SK-N-SH treated with all-trans-retinoic acid at 6 μM for 48 hours (cell line): Measurements from ENCODE around the gene KEL.

Experiments used
- ATAC-seq: fragments of 200-7000 bp; cut with Tn5 transposase; 3 replicates; pipeline ENCODE4 v1.9.1; 2020; ENCODE audit warnings: mild to moderate bottlenecking, moderate library complexity
- ARNTL ChIP-seq: fragments of 450-650 bp; formaldehyde crosslinking; IDR thresholded peaks from 2 replicates; pipeline ENCODE4 v1.5.0; 2020; ENCODE audit warnings: low read depth, mild to moderate bottlenecking, moderate library complexity, borderline replicate concordance
- BACH2 ChIP-seq: fragments of 250-450 bp; sonication (Bioruptor Pico); IDR thresholded peaks from 2 replicates; pipeline ENCODE4 v1.9.0; 2021; ENCODE audit warnings: mild to moderate bottlenecking, borderline replicate concordance
- CREB5 ChIP-seq: fragments of 250-450 bp; sonication (Bioruptor Pico); IDR thresholded peaks from 2 replicates; pipeline ENCODE4 v1.5.1; 2020; ENCODE audit warnings: low read depth, mild to moderate bottlenecking, moderate library complexity
- CSDC2 ChIP-seq: fragments of 250-450 bp; sonication (Bioruptor Pico); IDR thresholded peaks from 2 replicates; pipeline ENCODE4 v1.5.0; 2020; ENCODE audit warnings: mild to moderate bottlenecking, moderate library complexity
- CSRNP3 ChIP-seq: fragments of 250-450 bp; sonication (Bioruptor Pico); IDR thresholded peaks from 2 replicates; pipeline ENCODE4 v1.5.1; 2021; ENCODE audit warnings: mild to moderate bottlenecking, moderate library complexity
- ESRRG ChIP-seq: fragments of 250-450 bp; sonication (Bioruptor Pico); IDR thresholded peaks from 2 replicates; pipeline ENCODE4 v1.6.1; 2021; ENCODE audit warnings: mild to moderate bottlenecking
- GLIS3 ChIP-seq: fragments of 250-450 bp; sonication (Bioruptor Pico); IDR thresholded peaks from 2 replicates; pipeline ENCODE4 v1.5.0; 2020; ENCODE audit warnings: mild to moderate bottlenecking, moderate library complexity
- ISL1 ChIP-seq: fragments of 250-450 bp; sonication (Bioruptor Pico); IDR thresholded peaks from 2 replicates; pipeline ENCODE4 v2.1.2; 2022; ENCODE audit warnings: mild to moderate bottlenecking, moderate library complexity
- OSR1 ChIP-seq: fragments of 250-450 bp; sonication (Bioruptor Pico); IDR thresholded peaks from 2 replicates; pipeline ENCODE4 v1.8.0; 2022; ENCODE audit warnings: moderate library complexity, mild to moderate bottlenecking, inconsistent platforms
- POU6F1 ChIP-seq: fragments of 250-450 bp; sonication (Bioruptor Pico); IDR thresholded peaks from 2 replicates; pipeline ENCODE4 v1.8.0; 2021; ENCODE audit warnings: low read depth, mild to moderate bottlenecking, moderate library complexity, borderline replicate concordance
- PPARA ChIP-seq: fragments of 250-450 bp; sonication (Bioruptor Pico); IDR thresholded peaks from 2 replicates; pipeline ENCODE4 v1.5.0; 2020; ENCODE audit warnings: mild to moderate bottlenecking, borderline replicate concordance
- RARB ChIP-seq: fragments of 250-450 bp; sonication (Bioruptor Pico); IDR thresholded peaks from 2 replicates; pipeline ENCODE4 v1.8.0; 2021; ENCODE audit warnings: mild to moderate bottlenecking, moderate library complexity
- SNAI2 ChIP-seq: fragments of 250-450 bp; sonication (Bioruptor Pico); IDR thresholded peaks from 2 replicates; pipeline ENCODE4 v1.5.0; 2020; ENCODE audit warnings: mild to moderate bottlenecking, moderate library complexity
- TCF4 ChIP-seq: fragments of 250-450 bp; sonication (Bioruptor Pico); IDR thresholded peaks from 2 replicates; pipeline ENCODE4 v1.8.0; 2021; ENCODE audit warnings: mild to moderate bottlenecking, moderate library complexity, borderline replicate concordance
- TOX ChIP-seq: fragments of 250-450 bp; sonication (Bioruptor Pico); IDR thresholded peaks from 2 replicates; pipeline ENCODE4 v1.8.0; 2021; ENCODE audit warnings: mild to moderate bottlenecking, moderate library complexity, borderline replicate concordance
- TSHZ2 ChIP-seq: fragments of 250-450 bp; sonication (Bioruptor Pico); IDR thresholded peaks from 2 replicates; pipeline ENCODE4 v1.5.0; 2020; ENCODE audit warnings: mild to moderate bottlenecking, moderate library complexity
- ZC3H10 ChIP-seq: fragments of 250-450 bp; sonication (Bioruptor Pico); IDR thresholded peaks from 2 replicates; pipeline ENCODE4 v1.5.1; 2021; ENCODE audit warnings: mild to moderate bottlenecking, moderate library complexity
- ZFP3 ChIP-seq: fragments of 250-450 bp; sonication (Bioruptor Pico); IDR thresholded peaks from 2 replicates; pipeline ENCODE4 v1.5.0; 2020; ENCODE audit warnings: mild to moderate bottlenecking, moderate library complexity
- ZFP30 ChIP-seq: fragments of 450-650 bp; formaldehyde crosslinking; IDR thresholded peaks from 2 replicates; pipeline ENCODE4 v1.5.0; 2022; ENCODE audit warnings: mild to moderate bottlenecking, moderate library complexity
- ZNF70 ChIP-seq: fragments of 450-650 bp; formaldehyde crosslinking; IDR thresholded peaks from 2 replicates; pipeline ENCODE4 v1.5.0; 2020; ENCODE audit warnings: mild to moderate bottlenecking, moderate library complexity
- ZNF8 ChIP-seq: fragments of 450-650 bp; formaldehyde crosslinking; IDR thresholded peaks from 2 replicates; pipeline ENCODE4 v1.5.0; 2020; ENCODE audit warnings: mild to moderate bottlenecking, moderate library complexity

Gene KEL

GRCh38 chr7:142896741-142897379, 65.3 kb downstream of the KEL start:
- ATAC-seq = no peak
- TF ChIP-seq TOX (CRISPR knock-in tag) = no peak
- TF ChIP-seq ZNF8 (CRISPR knock-in tag) = no peak
- no peak for TF ChIP-seq TCF4 (CRISPR knock-in tag)
- TF ChIP-seq, all 23 proteins: peak for 0

- no peak for ATAC-seq
- no peak for TF ChIP-seq ZNF70
- no peak for TF ChIP-seq ZFP3
- TF ChIP-seq BACH2 (CRISPR knock-in tag) = no peak
- TF ChIP-seq TSHZ2 (CRISPR knock-in tag) = no peak
- TF ChIP-seq TCF4 (CRISPR knock-in tag) = no peak
Observed at GRCh38 chr7:142896151-142896550, 66.0 kb downstream of the KEL start.

GRCh38 chr7:142894985-142895593, 67.1 kb downstream of the KEL start:
- no peak for ATAC-seq

More at GRCh38 chr7:142894985-142895593, 67.1 kb downstream of the KEL start:
- TF ChIP-seq CSDC2 (CRISPR knock-in tag) (no peak), RARB (CRISPR knock-in tag) (no peak), ESRRG (CRISPR knock-in tag) (no peak), ZC3H10 (CRISPR knock-in tag) (no peak), CSRNP3 (CRISPR knock-in tag) (no peak), ARNTL (no peak), POU6F1 (CRISPR knock-in tag) (no peak), SNAI2 (CRISPR knock-in tag) (no peak), PPARA (CRISPR knock-in tag) (no peak), GLIS3 (CRISPR knock-in tag) (no peak), ZNF8 (CRISPR knock-in tag) (no peak), ZFP30 (CRISPR knock-in tag) (no peak), BACH2 (CRISPR knock-in tag) (no peak), CREB5 (CRISPR knock-in tag) (no peak), TSHZ2 (CRISPR knock-in tag) (no peak), ZFP3 (no peak), ISL1 (no peak), OSR1 (CRISPR knock-in tag) (no peak), TCF4 (CRISPR knock-in tag) (no peak)
